Neural progenitor cell (in vitro differentiated cells): Measurements from ENCODE around the gene ZNF516. TPM values are rescaled to one million over a fixed set of nuclear protein-coding genes. Genes with fewer than 3 reads are reported as not detected.

Experiments
- DNase-seq: peaks from one replicate; pipeline ENCODE4 v3.0.0-alpha.2; 2016; ENCODE audit warnings: low spot score
- H2AFZ ChIP-seq: fragments of 200-600 bp; sonication (generic); replicated peaks from 2 replicates; pipeline ENCODE4 v1.6.1; 2016; ENCODE audit warnings: antibody characterized with exemption
- H3F3A ChIP-seq: fragments of 200-600 bp; sonication (generic); 2 replicates; pipeline ENCODE4 v1.6.1; 2016; ENCODE audit warnings: antibody characterized with exemption, low read depth
- H3K27ac ChIP-seq: fragments of 200-600 bp; sonication (generic); 2 replicates; pipeline ENCODE4 v1.5.1; 2016; ENCODE audit warnings: mild to moderate bottlenecking
- H3K27me3 ChIP-seq: fragments of 200-600 bp; sonication (generic); 2 replicates; pipeline ENCODE4 v1.6.1; 2016; ENCODE audit warnings: mild to moderate bottlenecking, moderate library complexity
- H3K36me3 ChIP-seq: fragments of 200-600 bp; sonication (generic); 2 replicates; pipeline ENCODE4 v1.5.1; 2016
- H3K4me1 ChIP-seq: fragments of 200-600 bp; sonication (generic); 2 replicates; pipeline ENCODE4 v1.6.1; 2016; ENCODE audit warnings: mixed run types
- H3K4me2 ChIP-seq: fragments of 200-600 bp; sonication (generic); 2 replicates; pipeline ENCODE4 v1.6.1; 2016
- H3K4me3 ChIP-seq: fragments of 200-600 bp; sonication (generic); 2 replicates; pipeline ENCODE4 v1.5.1; 2016
- H3K79me2 ChIP-seq: fragments of 200-600 bp; sonication (generic); 2 replicates; pipeline ENCODE4 v1.6.1; 2016; ENCODE audit warnings: low read depth
- H3K9ac ChIP-seq: fragments of 200-600 bp; sonication (generic); 2 replicates; pipeline ENCODE4 v1.6.1; 2016
- H3K9me3 ChIP-seq: fragments of 200-600 bp; sonication (generic); 2 replicates; pipeline ENCODE4 v1.5.1; 2016; ENCODE audit warnings: low read depth
- H4K20me1 ChIP-seq: fragments of 200-600 bp; sonication (generic); 2 replicates; pipeline ENCODE4 v1.6.1; 2016; ENCODE audit warnings: low read depth
- H3K27ac Mint-ChIP-seq: 3 replicates; pipeline ENCODE4 v1.8.0; 2021; ENCODE audit warnings: mixed read lengths
- H3K27me3 Mint-ChIP-seq: 2 replicates; pipeline ENCODE4 v1.8.0; 2022; ENCODE audit warnings: low read depth, mild to moderate bottlenecking, inconsistent platforms, moderate library complexity, mixed read lengths; ENCODE audit not compliant: insufficient read depth
- H3K36me3 Mint-ChIP-seq: 3 replicates; pipeline ENCODE4 v1.8.0; 2021; ENCODE audit warnings: mixed read lengths
- H3K4me1 Mint-ChIP-seq: 3 replicates; pipeline ENCODE4 v1.8.0; 2021; ENCODE audit warnings: mixed read lengths
- H3K4me3 Mint-ChIP-seq: 3 replicates; pipeline ENCODE4 v1.8.0; 2021; ENCODE audit warnings: mild to moderate bottlenecking, moderate library complexity, mixed read lengths
- H3K9me3 Mint-ChIP-seq: 3 replicates; pipeline ENCODE4 v1.8.0; 2020; ENCODE audit warnings: mixed read lengths
- EZH2 ChIP-seq: fragments of 200-600 bp; sonication (generic); IDR thresholded peaks from 2 replicates; pipeline ENCODE4 v1.6.1; 2017; ENCODE audit warnings: antibody characterized with exemption, mild to moderate bottlenecking, moderate library complexity
- EZH2phosphoT487 ChIP-seq: fragments of 200-600 bp; sonication (generic); IDR thresholded peaks from 2 replicates; pipeline ENCODE4 v1.6.1; 2017; ENCODE audit warnings: antibody characterized with exemption
- total RNA-seq: library from RNA; depleted of rRNA; stranded (reverse); fragments of >200 nt; gene quantifications from 2 replicates; pipeline ENCODE4 v1.2.3, GENCODE V29; 2015; ENCODE audit warnings: low replicate concordance
- TF ChIP-seq, protein P1 (sequence below): fragments of 200-600 bp; sonication (generic); IDR thresholded peaks from 2 replicates; pipeline ENCODE4 v1.5.1; 2017; ENCODE audit warnings: antibody characterized with exemption, mild to moderate bottlenecking

ZNF516 gene
- total RNA-seq, 1 donor from 2014 or later: 45.5 TPM

DNA sequence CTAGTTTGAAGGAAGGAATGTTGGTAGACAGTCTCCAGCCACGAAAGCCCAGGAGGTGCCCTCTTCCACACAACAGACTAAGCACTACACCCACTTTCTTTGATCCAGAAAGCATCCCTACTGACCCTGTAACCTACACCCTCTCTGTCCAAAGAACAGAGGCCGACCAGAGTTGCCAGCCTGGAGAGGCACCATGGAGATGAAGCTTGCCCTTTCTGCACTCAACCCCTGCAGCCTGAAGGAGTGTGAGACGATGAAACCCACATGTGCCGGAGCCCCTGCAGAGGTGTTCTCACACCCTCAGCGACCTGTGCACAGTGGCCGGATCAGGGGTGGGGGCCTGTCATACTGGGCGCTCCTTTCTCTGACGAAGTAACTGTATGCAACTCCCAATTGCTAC lies 136.3 kb downstream of the ZNF516 start:
- H3K27ac Mint-ChIP-seq: peak overlapping the region; percentile 48
- H3K4me3 Mint-ChIP-seq: no peak overlapping the region
- TF ChIP-seq EZH2: no peak
- TF ChIP-seq, protein P1, sequence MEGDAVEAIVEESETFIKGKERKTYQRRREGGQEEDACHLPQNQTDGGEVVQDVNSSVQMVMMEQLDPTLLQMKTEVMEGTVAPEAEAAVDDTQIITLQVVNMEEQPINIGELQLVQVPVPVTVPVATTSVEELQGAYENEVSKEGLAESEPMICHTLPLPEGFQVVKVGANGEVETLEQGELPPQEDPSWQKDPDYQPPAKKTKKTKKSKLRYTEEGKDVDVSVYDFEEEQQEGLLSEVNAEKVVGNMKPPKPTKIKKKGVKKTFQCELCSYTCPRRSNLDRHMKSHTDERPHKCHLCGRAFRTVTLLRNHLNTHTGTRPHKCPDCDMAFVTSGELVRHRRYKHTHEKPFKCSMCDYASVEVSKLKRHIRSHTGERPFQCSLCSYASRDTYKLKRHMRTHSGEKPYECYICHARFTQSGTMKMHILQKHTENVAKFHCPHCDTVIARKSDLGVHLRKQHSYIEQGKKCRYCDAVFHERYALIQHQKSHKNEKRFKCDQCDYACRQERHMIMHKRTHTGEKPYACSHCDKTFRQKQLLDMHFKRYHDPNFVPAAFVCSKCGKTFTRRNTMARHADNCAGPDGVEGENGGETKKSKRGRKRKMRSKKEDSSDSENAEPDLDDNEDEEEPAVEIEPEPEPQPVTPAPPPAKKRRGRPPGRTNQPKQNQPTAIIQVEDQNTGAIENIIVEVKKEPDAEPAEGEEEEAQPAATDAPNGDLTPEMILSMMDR: no peak
- Histone ChIP-seq H3K36me3 (peaks cover 4% of the 10 kb centered on the region), H3K4me1 (no peaks in the 10 kb centered on the region), H3K4me3 (no peak overlapping the region), H3K79me2 (no peaks in the 10 kb centered on the region), H3K4me2 (no peak overlapping the region), H4K20me1 (peaks cover 16% of the 10 kb centered on the region), H3F3A (no peaks in the 10 kb centered on the region), H3K27ac (no peak overlapping the region), H3K9me3 (no peaks in the 10 kb centered on the region), H3K27me3 (no peaks in the 10 kb centered on the region), H2AFZ (no peak overlapping the region), H3K9ac (no peak overlapping the region)
- peaks cover 8% of the 10 kb centered on the region for H3K27me3 Mint-ChIP-seq
- H3K36me3 Mint-ChIP-seq: peaks cover 70% of the 10 kb centered on the region
- H3K4me1 Mint-ChIP-seq: no peaks in the 10 kb centered on the region
- no peak for DNase-seq
- peaks cover 19% of the 10 kb centered on the region for H3K9me3 Mint-ChIP-seq

DNA sequence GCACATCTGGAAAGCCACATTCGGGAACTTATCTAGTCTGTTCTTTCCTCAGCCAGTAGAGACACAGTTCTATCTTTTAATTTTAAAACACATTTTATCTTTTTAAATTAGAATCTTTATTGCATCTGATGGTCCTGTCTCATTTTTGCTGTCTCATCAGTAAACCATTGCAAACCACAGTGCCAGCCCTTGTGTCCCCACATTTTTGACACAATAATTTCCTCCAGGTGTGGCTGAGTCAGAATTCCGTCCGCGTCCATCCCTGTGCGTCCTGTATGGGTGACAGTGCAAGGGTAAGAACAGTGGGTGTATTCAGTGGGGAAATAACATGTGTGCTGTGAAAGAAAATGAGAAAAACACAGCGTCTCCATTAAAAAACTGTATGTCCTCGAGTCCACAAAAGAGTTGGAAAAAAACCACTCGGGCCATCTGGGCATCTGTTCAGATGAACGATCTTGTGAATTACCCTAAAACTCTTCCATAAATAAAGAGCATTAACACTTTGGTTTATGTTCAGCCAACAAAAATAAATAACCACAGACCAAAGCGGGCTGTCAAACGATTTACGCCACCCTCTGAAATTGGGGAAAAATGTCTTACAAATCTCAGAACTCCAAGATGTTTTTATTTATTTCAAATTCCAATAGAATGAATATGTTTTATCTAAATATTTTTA lies 137.3 kb downstream of the ZNF516 start:
- Histone ChIP-seq H3K4me2 (no peak overlapping the region), H4K20me1 (peaks cover 8% of the 10 kb centered on the region), H3K9me3 (no peaks in the 10 kb centered on the region), H3F3A (no peaks in the 10 kb centered on the region), H3K27ac (no peak overlapping the region), H3K36me3 (peaks cover 4% of the 10 kb centered on the region), H3K27me3 (no peaks in the 10 kb centered on the region), H3K79me2 (no peaks in the 10 kb centered on the region), H2AFZ (no peak overlapping the region), H3K4me1 (no peaks in the 10 kb centered on the region), H3K4me3 (no peak overlapping the region), H3K9ac (no peak overlapping the region)
- H3K27ac Mint-ChIP-seq: no peak overlapping the region
- no peaks in the 10 kb centered on the region for H3K4me1 Mint-ChIP-seq
- DNase-seq: no peak
- H3K27me3 Mint-ChIP-seq: peaks cover 12% of the 10 kb centered on the region
- peaks cover 27% of the 10 kb centered on the region for H3K9me3 Mint-ChIP-seq
- no peak overlapping the region for H3K4me3 Mint-ChIP-seq
- H3K36me3 Mint-ChIP-seq: peaks cover 67% of the 10 kb centered on the region
- TF ChIP-seq EZH2 (no peak), EZH2phosphoT487 (no peak)
- TF ChIP-seq, protein P1: no peak

DNA sequence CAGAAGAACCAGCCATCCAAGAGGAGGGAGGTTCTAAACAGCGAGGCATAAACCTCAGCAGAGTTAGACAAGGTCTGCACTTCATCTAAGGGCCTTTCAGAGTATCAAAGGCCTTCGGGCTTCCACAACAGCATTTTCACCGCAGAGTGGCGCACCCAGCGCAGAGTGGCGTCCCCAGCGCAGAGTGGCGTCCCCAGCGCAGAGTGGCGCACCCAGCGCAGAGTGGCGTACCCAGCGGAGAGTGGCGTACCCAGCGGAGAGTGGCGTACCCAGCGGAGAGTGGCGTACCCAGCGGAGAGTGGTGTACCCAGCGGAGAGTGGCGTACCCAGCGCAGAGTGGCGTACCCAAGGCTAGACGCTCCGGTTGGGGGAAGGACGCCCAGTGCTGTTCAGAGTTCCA lies 137.9 kb downstream of the ZNF516 start:
- no peaks in the 10 kb centered on the region for H3K9me3 ChIP-seq
- H3K36me3 ChIP-seq: peaks cover 4% of the 10 kb centered on the region
- peaks cover 4% of the 10 kb centered on the region for H4K20me1 ChIP-seq
- Mint-ChIP-seq H3K4me1 (no peaks in the 10 kb centered on the region), H3K36me3 (peaks cover 66% of the 10 kb centered on the region), H3K9me3 (peaks cover 27% of the 10 kb centered on the region), H3K27ac (no peak overlapping the region), H3K27me3 (peaks cover 12% of the 10 kb centered on the region), H3K4me3 (no peak overlapping the region)
- H3F3A ChIP-seq: no peaks in the 10 kb centered on the region
- no peak overlapping the region for H3K9ac ChIP-seq
- H2AFZ ChIP-seq: no peak overlapping the region
- no peaks in the 10 kb centered on the region for H3K27me3 ChIP-seq
- H3K27ac ChIP-seq: no peak overlapping the region
- H3K4me2 ChIP-seq: no peak overlapping the region
- no peaks in the 10 kb centered on the region for H3K4me1 ChIP-seq
- DNase-seq: no peak
- no peak overlapping the region for H3K4me3 ChIP-seq
- TF ChIP-seq EZH2phosphoT487 (no peak), EZH2 (no peak)
- TF ChIP-seq, protein P1: no peak
- H3K79me2 ChIP-seq: no peaks in the 10 kb centered on the region
